T-helper 2 cell treated with Interferon-gamma antibody and Interleukin-4, amounts not matched to agents 5 μg/mL and 100 μg/mL, for 36 hours (primary cell): ENCODE measurements around the gene GNG11.
"Not testable (repeated sequence)": the region's sequence is repeated elsewhere in the genome, so short reads cannot be mapped to it uniquely, and the experiment has no call there.

Experiments used
- DNase-seq: peaks from one replicate; pipeline ENCODE4 v3.0.0; 2021; ENCODE audit warnings: low spot score
- H3K27ac Mint-ChIP-seq: one replicate; pipeline ENCODE4 v1.8.0; 2021; ENCODE audit warnings: mild to moderate bottlenecking, mixed read lengths
- H3K27me3 Mint-ChIP-seq: one replicate; pipeline ENCODE4 v1.8.0; 2021; ENCODE audit warnings: low read depth, mixed read lengths
- H3K36me3 Mint-ChIP-seq: one replicate; pipeline ENCODE4 v1.8.0; 2021; ENCODE audit warnings: low read depth, mixed read lengths
- H3K4me1 Mint-ChIP-seq: one replicate; pipeline ENCODE4 v1.8.0; 2021; ENCODE audit warnings: low read depth, mixed read lengths
- H3K4me3 Mint-ChIP-seq: one replicate; pipeline ENCODE4 v1.8.0; 2022; ENCODE audit warnings: mild to moderate bottlenecking, moderate library complexity, mixed read lengths
- H3K9me3 Mint-ChIP-seq: one replicate; pipeline ENCODE4 v1.8.0; 2021; ENCODE audit warnings: mixed read lengths

GNG11 gene

GRCh38 chr7:93895859-93896600 is 25.5 kb upstream of the GNG11 start:
- Mint-ChIP-seq H3K27ac (no peak overlapping the region), H3K36me3 (no peaks in the 10 kb centered on the region), H3K27me3 (peaks cover 32% of the 10 kb centered on the region), H3K4me3 (no peak overlapping the region), H3K9me3 (no peaks in the 10 kb centered on the region), H3K4me1 (no peaks in the 10 kb centered on the region)
- DNase-seq, result no peak

- Mint-ChIP-seq H3K36me3 (no peaks in the 10 kb centered on the region), H3K27me3 (peaks cover 17% of the 10 kb centered on the region), H3K27ac (no peak overlapping the region), H3K9me3 (no peaks in the 10 kb centered on the region), H3K4me1 (no peaks in the 10 kb centered on the region), H3K4me3 (no peak overlapping the region)
- no peak for DNase-seq
These were observed 23.9 kb upstream of the GNG11 start for GRCh38 chr7:93897680-93898079.

- no peak for DNase-seq
- peaks cover 15% of the 10 kb centered on the region for H3K27me3 Mint-ChIP-seq
- no peaks in the 10 kb centered on the region for H3K4me1 Mint-ChIP-seq
- no peaks in the 10 kb centered on the region for H3K36me3 Mint-ChIP-seq
- H3K9me3 Mint-ChIP-seq, result no peaks in the 10 kb centered on the region
- H3K27ac Mint-ChIP-seq, result no peak overlapping the region
- H3K4me3 Mint-ChIP-seq, result no peak overlapping the region
These were observed 18.6 kb upstream of the GNG11 start for GRCh38 chr7:93902777-93903423.

GRCh38 chr7:93906267-93906666 is 15.3 kb upstream of the GNG11 start, which contains the start of gene GNGT1:
Gene GNGT1 (plus strand): TSS chr7:93906567. CDS start chr7:93906747, 180 bp downstream.
- no peak for DNase-seq
- peaks cover 8% of the 10 kb centered on the region for H3K27me3 Mint-ChIP-seq
- no peaks in the 10 kb centered on the region for H3K4me1 Mint-ChIP-seq
- no peaks in the 10 kb centered on the region for H3K36me3 Mint-ChIP-seq
- no peak within 1 kb of the TSS for H3K27ac Mint-ChIP-seq
- no peak within 1 kb of the TSS for H3K4me3 Mint-ChIP-seq
- H3K9me3 Mint-ChIP-seq, result no peaks in the 10 kb centered on the region

- Mint-ChIP-seq H3K27ac (no peak overlapping the region), H3K27me3 (peaks cover 7% of the 10 kb centered on the region), H3K4me3 (no peak overlapping the region), H3K4me1 (no peaks in the 10 kb centered on the region), H3K9me3 (no peaks in the 10 kb centered on the region), H3K36me3 (no peaks in the 10 kb centered on the region)
- DNase-seq, result no peak
These were observed 11.2 kb upstream of the GNG11 start for GRCh38 chr7:93910076-93910994.

- H3K9me3 Mint-ChIP-seq, H3K27me3 Mint-ChIP-seq, H3K27ac Mint-ChIP-seq, H3K36me3 Mint-ChIP-seq, H3K4me3 Mint-ChIP-seq, DNase-seq, H3K4me1 Mint-ChIP-seq: not testable (repeated sequence)
These were observed 10.3 kb upstream of the GNG11 start for GRCh38 chr7:93911242-93911641.

GRCh38 chr7:93911661-93912060 is 9.9 kb upstream of the GNG11 start:
- not testable (repeated sequence) for H3K27ac Mint-ChIP-seq, H3K36me3 Mint-ChIP-seq, H3K9me3 Mint-ChIP-seq, DNase-seq, H3K27me3 Mint-ChIP-seq, H3K4me3 Mint-ChIP-seq, H3K4me1 Mint-ChIP-seq

GRCh38 chr7:93913197-93913596 is 8.3 kb upstream of the GNG11 start:
- no peak overlapping the region for H3K4me3 Mint-ChIP-seq
- H3K27me3 Mint-ChIP-seq, result peaks cover 11% of the 10 kb centered on the region
- no peak overlapping the region for H3K27ac Mint-ChIP-seq
- no peaks in the 10 kb centered on the region for H3K9me3 Mint-ChIP-seq
- H3K36me3 Mint-ChIP-seq, result no peaks in the 10 kb centered on the region
- DNase-seq, result no peak
- no peaks in the 10 kb centered on the region for H3K4me1 Mint-ChIP-seq

- Mint-ChIP-seq H3K9me3 (no peaks in the 10 kb centered on the region), H3K27me3 (peaks cover 11% of the 10 kb centered on the region), H3K27ac (no peak overlapping the region), H3K36me3 (no peaks in the 10 kb centered on the region), H3K4me3 (no peak overlapping the region), H3K4me1 (no peaks in the 10 kb centered on the region)
- DNase-seq, result no peak
These were observed 6.9 kb upstream of the GNG11 start for GRCh38 chr7:93914581-93915066.

- peaks cover 13% of the 10 kb centered on the region for H3K27me3 Mint-ChIP-seq
- not testable (repeated sequence) for H3K36me3 Mint-ChIP-seq
These were observed 6.2 kb upstream of the GNG11 start for GRCh38 chr7:93915206-93915842.

GRCh38 chr7:93915888-93916287 is 5.6 kb upstream of the GNG11 start:
- not testable (repeated sequence) for DNase-seq, H3K27ac Mint-ChIP-seq, H3K9me3 Mint-ChIP-seq, H3K36me3 Mint-ChIP-seq, H3K4me3 Mint-ChIP-seq, H3K4me1 Mint-ChIP-seq
- peaks cover 18% of the 10 kb centered on the region for H3K27me3 Mint-ChIP-seq

More at GRCh38 chr7:93915206-93915842, 6.2 kb upstream of the GNG11 start:
- not testable (repeated sequence) for H3K4me1 Mint-ChIP-seq, H3K27ac Mint-ChIP-seq, H3K9me3 Mint-ChIP-seq, DNase-seq, H3K4me3 Mint-ChIP-seq

- not testable (repeated sequence) for DNase-seq, H3K4me1 Mint-ChIP-seq, H3K27ac Mint-ChIP-seq, H3K9me3 Mint-ChIP-seq, H3K36me3 Mint-ChIP-seq, H3K4me3 Mint-ChIP-seq
- peaks cover 21% of the 10 kb centered on the region for H3K27me3 Mint-ChIP-seq
These were observed 5.2 kb upstream of the GNG11 start for GRCh38 chr7:93916315-93916714.

- Mint-ChIP-seq H3K36me3 (no peaks in the 10 kb centered on the region), H3K9me3 (no peaks in the 10 kb centered on the region), H3K27ac (no peak overlapping the region), H3K4me3 (no peak overlapping the region), H3K27me3 (peaks cover 42% of the 10 kb centered on the region), H3K4me1 (no peaks in the 10 kb centered on the region)
- no peak for DNase-seq
These were observed 896 bp upstream of the GNG11 start for GRCh38 chr7:93920496-93921182.
